GM19372 (cell line): ENCODE measurements around the gene UNK.
"Not testable (repeated sequence)": the region's sequence is repeated elsewhere in the genome, so short reads cannot be mapped to it uniquely, and the experiment has no call there.

Experiments used
- ATAC-seq: cut with Tn5 transposase; IDR thresholded peaks from one replicate; pipeline ENCODE4 v1.9.1; 2021; ENCODE audit warnings: mild to moderate bottlenecking, low read depth, moderate library complexity; ENCODE audit not compliant: unreplicated experiment

The UNK gene

GRCh38 chr17:75865404-75866188 is 81.0 kb downstream of the UNK start:
- not testable (repeated sequence) for ATAC-seq

DNA sequence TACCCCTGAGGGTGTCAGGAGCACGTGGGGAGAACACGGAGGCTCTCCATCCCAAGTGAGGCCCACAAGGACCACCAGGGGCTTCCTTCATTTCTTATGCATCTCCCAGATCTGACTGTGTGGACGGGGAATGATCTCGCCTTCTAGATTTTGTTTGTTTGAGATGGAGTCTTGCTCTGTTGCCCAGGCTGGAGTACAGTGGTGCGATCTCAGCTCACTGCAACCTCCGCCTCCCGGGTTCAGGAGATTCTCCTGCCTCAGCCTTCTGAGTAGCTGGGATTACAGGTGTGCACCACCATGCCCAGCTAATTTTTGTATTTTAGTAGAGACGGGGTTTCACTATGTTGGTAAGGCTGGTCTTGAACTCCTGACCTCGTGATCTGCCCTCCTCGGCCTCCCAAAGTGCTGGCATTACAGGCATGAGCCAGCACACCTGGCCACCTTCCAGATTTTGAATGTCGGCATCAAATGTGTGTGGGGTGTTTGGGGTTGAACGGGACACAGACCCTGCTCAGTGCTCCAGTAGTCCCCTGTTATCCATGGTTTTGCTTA is 84.2 kb downstream of the UNK start:
- not testable (repeated sequence) for ATAC-seq

DNA sequence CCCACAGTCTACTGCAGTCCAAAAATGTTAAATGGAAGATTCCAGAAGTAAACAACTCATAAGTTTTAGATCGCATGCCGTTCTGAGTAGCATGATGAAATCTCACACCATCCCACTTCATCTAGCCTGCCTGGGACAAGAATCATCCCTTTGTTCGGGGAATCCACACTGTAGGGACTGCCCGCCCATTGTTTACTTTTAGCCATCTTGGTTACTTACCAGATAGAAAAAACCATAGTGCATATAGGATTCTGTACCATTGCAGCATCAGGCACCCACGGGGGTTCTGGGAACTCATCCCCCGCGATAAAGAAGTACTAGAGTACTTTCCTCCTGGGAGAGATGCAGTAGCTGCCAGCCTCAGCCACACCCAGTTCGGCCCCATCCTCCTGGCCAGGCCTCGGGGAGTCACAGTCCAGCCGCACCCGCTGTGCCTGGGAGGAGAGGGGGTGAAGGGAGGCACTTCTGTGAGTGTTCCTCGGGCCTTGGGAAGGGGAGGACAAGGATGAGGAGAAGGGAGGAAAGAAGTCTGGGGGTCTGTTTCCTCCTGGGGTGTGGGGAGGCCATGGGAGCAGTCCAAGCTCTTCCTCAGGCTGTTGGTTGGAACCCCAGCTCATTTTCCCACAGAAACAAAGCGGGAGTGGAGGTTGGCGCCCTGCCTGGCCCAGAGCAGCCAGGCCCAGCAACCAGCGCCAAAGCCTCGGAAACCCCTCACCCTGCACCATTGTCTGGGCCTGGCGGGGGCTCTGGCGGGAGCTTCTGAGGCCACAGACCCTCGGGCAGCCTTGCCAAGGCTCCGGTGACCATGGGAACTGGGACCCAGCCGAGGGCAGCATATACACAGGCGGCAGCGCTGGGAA is 84.9 kb downstream of the UNK start:
- ATAC-seq, result no peak

DNA sequence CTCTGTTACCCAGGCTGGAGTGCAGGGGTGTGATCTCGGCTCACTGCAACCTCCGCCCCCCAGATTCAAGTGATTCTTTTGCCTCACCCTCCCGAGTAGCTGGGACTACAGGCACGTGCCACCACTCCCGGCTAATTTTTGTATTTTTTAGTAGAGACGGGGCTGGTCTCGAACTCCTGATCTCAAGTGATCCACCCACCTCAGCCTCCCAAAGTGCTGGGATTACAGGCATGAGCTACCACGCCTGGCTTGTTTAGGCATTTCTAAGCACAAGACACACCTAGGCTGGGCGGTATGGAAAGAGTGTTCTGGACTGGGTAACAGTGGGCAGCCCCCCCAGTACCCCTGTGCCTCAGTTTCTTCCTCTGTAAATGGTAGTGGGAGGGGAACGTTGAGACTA is 85.6 kb downstream of the UNK start:
- not testable (repeated sequence) for ATAC-seq

DNA sequence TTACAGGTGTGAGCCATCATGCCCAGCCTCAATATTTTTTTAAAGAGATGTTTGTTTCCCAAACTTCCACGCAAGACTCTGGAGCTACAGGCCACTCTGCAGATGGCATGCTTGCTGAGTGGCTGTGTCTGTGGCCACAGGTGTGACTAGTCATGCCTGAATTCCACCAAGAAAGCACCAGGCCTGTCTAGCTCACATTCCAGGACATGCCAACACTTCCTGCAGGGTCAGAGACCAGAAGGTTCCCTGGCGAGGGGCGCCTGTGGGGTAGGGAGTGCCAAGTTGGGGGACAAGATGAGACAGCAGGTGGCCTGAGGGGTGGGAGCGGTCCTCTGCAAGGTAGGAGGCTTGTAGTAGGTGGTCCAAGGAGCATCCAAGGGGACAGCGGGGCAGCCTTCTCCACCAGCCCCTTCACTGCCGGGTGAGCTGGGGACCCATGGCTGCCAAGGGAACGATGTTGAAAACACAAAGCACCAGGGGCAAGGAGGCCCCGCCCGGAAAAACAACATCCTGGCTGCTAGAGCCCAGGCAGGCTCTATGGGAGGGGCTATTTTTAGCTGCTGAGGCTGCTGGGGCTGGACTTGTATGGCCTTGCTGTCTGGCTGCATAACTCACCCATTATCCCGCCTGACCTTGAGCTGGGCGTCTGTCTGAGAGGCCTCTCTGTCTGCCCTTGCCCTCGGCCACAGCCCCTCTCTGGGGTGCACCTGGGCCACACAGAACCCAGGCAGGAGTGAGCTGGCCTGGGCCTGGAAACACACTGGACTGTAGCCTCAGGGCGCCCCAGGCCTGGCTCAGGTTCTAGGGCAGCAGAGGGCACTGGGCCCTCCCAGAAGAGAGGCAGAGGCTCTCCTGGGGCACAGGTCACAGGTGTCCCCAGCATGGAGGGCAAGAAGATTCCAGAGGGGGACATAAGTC is 88.1 kb downstream of the UNK start:
- ATAC-seq, result no peak

- ATAC-seq, result no peak
These were observed 89.1 kb downstream of the UNK start for GRCh38 chr17:75873587-75874322.

- ATAC-seq, result no peak
These were observed 89.9 kb downstream of the UNK start for GRCh38 chr17:75874323-75875181.
